BE2C (cell line): ENCODE measurements around the gene KRTAP10-7. TPM values are rescaled to one million over a fixed set of nuclear protein-coding genes. Genes with fewer than 3 reads are reported as not detected.
"Not testable (repeated sequence)": the region's sequence is repeated elsewhere in the genome, so short reads cannot be mapped to it uniquely, and the experiment has no call there.

ENCODE experiments used
- DNase-seq: peaks from one replicate; pipeline ENCODE4 v3.0.0-alpha.2; 2020
- H3K27me3 ChIP-seq: fragments of 250-450 bp; sonication (Bioruptor Pico); 2 replicates; pipeline ENCODE4 v1.5.1; 2020; ENCODE audit warnings: mild to moderate bottlenecking
- H3K36me3 ChIP-seq: fragments of 250-450 bp; sonication (Bioruptor Pico); 2 replicates; pipeline ENCODE4 v1.5.1; 2020; ENCODE audit warnings: mild to moderate bottlenecking
- H3K4me1 ChIP-seq: fragments of 250-450 bp; sonication (Bioruptor Pico); 2 replicates; pipeline ENCODE4 v1.5.1; 2020
- H3K4me3 ChIP-seq: 2 replicates; pipeline ENCODE4 v1.5.1; 2011; ENCODE audit warnings: low read depth, low read length
- H3K9me3 ChIP-seq: fragments of 250-450 bp; sonication (Bioruptor Pico); 2 replicates; pipeline ENCODE4 v1.5.1; 2020
- polyA plus RNA-seq: library from polyadenylated mRNA; unstranded; fragments of >200 nt; gene quantifications from one replicate; pipeline ENCODE4 v1.2.1, GENCODE V29; 2012; ENCODE audit warnings: low read depth, missing spikeins; ENCODE audit not compliant: insufficient read length, insufficient read depth
- TF ChIP-seq, protein P1 (sequence below): IDR thresholded peaks from 2 replicates; pipeline ENCODE4 v1.5.1; 2012; ENCODE audit warnings: mild to moderate bottlenecking, low read depth, low read length

Gene KRTAP10-7
- polyA plus RNA-seq: not detected

GRCh38 chr21:44600118-44600978 is at the start of gene KRTAP10-7:
Gene KRTAP10-7 (plus strand): TSS chr21:44600597. CDS start chr21:44600622, 25 bp downstream.
- H3K4me3 ChIP-seq, H3K36me3 ChIP-seq, DNase-seq, H3K4me1 ChIP-seq, H3K9me3 ChIP-seq: not testable (repeated sequence)
- H3K27me3 ChIP-seq: peaks cover 44% of the 10 kb centered on the region

DNA sequence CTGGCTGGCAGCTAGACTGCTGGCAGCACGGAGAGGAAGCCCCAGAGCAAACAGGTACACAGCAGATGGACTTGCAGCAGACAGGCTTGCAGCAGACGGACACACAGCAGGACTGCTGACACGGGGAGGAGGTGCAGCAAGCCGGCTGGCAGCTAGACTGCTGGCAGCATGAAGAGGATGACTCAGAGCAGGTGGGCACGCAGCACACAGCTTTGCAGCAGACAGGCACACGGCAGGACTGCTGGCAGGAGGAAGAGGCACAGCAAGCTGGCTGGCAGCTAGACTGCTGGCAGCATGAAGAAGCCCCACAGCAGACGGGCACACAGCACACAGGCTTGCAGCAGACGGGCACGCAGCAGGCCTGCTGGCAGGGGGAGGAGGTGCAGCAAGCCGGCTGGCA is 49.6 kb upstream of the KRTAP10-7 start:
- TF ChIP-seq, protein P1, sequence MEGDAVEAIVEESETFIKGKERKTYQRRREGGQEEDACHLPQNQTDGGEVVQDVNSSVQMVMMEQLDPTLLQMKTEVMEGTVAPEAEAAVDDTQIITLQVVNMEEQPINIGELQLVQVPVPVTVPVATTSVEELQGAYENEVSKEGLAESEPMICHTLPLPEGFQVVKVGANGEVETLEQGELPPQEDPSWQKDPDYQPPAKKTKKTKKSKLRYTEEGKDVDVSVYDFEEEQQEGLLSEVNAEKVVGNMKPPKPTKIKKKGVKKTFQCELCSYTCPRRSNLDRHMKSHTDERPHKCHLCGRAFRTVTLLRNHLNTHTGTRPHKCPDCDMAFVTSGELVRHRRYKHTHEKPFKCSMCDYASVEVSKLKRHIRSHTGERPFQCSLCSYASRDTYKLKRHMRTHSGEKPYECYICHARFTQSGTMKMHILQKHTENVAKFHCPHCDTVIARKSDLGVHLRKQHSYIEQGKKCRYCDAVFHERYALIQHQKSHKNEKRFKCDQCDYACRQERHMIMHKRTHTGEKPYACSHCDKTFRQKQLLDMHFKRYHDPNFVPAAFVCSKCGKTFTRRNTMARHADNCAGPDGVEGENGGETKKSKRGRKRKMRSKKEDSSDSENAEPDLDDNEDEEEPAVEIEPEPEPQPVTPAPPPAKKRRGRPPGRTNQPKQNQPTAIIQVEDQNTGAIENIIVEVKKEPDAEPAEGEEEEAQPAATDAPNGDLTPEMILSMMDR: no peak
- no peak for DNase-seq
- no peaks in the 10 kb centered on the region for H3K4me1 ChIP-seq
- no peak overlapping the region for H3K4me3 ChIP-seq
- no peaks in the 10 kb centered on the region for H3K9me3 ChIP-seq
- H3K36me3 ChIP-seq: no peaks in the 10 kb centered on the region
- peaks cover 56% of the 10 kb centered on the region for H3K27me3 ChIP-seq

DNA sequence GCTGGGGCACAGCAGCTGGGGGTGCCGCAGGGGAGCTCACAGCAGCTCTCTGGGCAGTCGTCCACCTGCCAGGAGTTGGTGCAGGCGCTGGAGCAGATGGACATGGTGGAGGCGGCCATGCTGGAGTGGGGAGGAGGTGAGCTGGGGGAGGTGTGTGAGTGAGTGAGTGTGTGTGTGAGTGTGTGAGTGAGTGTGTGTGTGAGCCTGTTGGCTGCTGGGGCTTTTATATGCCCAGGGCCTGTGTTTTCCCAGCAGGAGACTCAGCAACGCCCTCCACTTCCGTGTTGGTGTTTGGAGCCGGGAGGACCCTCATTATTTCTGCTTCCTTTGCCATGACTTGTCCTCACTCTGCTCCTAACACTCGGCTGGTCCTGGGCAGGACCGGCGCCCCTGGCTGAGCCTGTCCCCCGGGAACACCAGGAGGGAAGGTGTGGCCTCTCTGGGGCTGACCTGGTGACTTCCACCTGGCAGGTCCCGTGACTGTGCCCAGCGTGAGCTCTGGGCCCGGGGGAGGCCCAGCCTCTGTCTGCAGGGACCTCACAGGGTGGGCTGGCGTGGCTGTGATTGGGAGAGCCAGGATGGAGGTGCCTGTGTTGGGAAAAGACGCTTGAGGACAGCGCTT is 48.9 kb upstream of the KRTAP10-7 start, which contains the start of gene KRTAP10-2:
KRTAP10-2 (minus strand) TSS at position 166 of the 622 bp plus-strand sequence; CDS start at position 119, 47 bp downstream.
- no peaks in the 10 kb centered on the region for H3K4me1 ChIP-seq
- no peak within 1 kb of the TSS for H3K4me3 ChIP-seq
- H3K9me3 ChIP-seq: no peaks in the 10 kb centered on the region
- DNase-seq: no peak
- H3K36me3 ChIP-seq: no peaks in the 10 kb centered on the region
- H3K27me3 ChIP-seq: peaks cover 58% of the 10 kb centered on the region
- TF ChIP-seq, protein P1: no peak

- no peaks in the 10 kb centered on the region for H3K36me3 ChIP-seq
- H3K4me1 ChIP-seq: no peaks in the 10 kb centered on the region
- TF ChIP-seq, protein P1: no peak
- H3K4me3 ChIP-seq: no peak overlapping the region
- H3K27me3 ChIP-seq: peaks cover 64% of the 10 kb centered on the region
- DNase-seq: no peak
- no peaks in the 10 kb centered on the region for H3K9me3 ChIP-seq
Measured at GRCh38 chr21:44552136-44552535, 48.3 kb upstream of the KRTAP10-7 start.

DNA sequence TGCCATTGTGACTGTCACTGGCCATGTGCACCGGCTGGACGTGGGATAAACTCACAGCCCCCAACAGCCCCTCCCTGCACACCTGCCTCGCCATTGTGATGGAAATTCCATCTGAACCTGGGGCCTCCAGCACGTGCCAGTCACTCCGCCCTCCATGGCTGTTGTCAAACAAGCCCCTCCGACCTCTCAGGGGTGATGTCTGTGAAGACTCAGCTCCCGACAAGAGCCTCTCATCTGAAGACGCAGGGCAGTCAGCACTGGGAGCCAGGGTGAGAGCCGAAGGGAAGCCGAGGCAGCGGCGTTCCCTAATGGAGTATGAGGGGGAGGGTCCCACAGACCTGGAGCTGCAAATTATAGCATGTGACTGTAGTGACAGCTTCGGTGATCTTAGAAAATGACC is 47.7 kb upstream of the KRTAP10-7 start:
- Histone ChIP-seq H3K4me3 (no peak overlapping the region), H3K36me3 (no peaks in the 10 kb centered on the region), H3K4me1 (no peaks in the 10 kb centered on the region), H3K27me3 (peaks cover 64% of the 10 kb centered on the region), H3K9me3 (no peaks in the 10 kb centered on the region)
- no peak for DNase-seq
- TF ChIP-seq, protein P1: no peak

- Histone ChIP-seq H3K4me3 (no peak overlapping the region), H3K4me1 (no peaks in the 10 kb centered on the region), H3K9me3 (no peaks in the 10 kb centered on the region), H3K27me3 (peaks cover 55% of the 10 kb centered on the region), H3K36me3 (no peaks in the 10 kb centered on the region)
- no peak for DNase-seq
- TF ChIP-seq, protein P1: no peak
Measured at GRCh38 chr21:44555200-44555875, 45.1 kb upstream of the KRTAP10-7 start.
